ENCODE measurements around the gene ETV6.

- TF ChIP-seq CTCF (conservative IDR thresholded peaks at IDR 0.05; ENCODE audit: low read length) (no peak), EZH2phosphoT487 (IDR thresholded peaks at IDR 0.05; ENCODE audit: borderline replicate concordance, low read depth, low read length) (no peak)
Measured at GRCh38 chr12:11894890-11895289, 245.4 kb downstream of the ETV6 start.
